ENCODE data around the gene UBE2L5. TPM values are rescaled to one million over a fixed set of nuclear protein-coding genes. Genes with fewer than 3 reads are reported as not detected.

The UBE2L5 gene
- total RNA-seq, 1 donor from 2014 or later: not detected

- Histone ChIP-seq H3K4me3 (no peak overlapping the region), H3K9me3 (replicated peaks) (no peaks in the 10 kb centered on the region), H3K36me3 (no peaks in the 10 kb centered on the region), H3K4me1 (no peaks in the 10 kb centered on the region), H3K27ac (replicated peaks) (no peak overlapping the region), H3K27me3 (ENCODE audit: low read depth) (no peaks in the 10 kb centered on the region)
- TF ChIP-seq, protein P1, sequence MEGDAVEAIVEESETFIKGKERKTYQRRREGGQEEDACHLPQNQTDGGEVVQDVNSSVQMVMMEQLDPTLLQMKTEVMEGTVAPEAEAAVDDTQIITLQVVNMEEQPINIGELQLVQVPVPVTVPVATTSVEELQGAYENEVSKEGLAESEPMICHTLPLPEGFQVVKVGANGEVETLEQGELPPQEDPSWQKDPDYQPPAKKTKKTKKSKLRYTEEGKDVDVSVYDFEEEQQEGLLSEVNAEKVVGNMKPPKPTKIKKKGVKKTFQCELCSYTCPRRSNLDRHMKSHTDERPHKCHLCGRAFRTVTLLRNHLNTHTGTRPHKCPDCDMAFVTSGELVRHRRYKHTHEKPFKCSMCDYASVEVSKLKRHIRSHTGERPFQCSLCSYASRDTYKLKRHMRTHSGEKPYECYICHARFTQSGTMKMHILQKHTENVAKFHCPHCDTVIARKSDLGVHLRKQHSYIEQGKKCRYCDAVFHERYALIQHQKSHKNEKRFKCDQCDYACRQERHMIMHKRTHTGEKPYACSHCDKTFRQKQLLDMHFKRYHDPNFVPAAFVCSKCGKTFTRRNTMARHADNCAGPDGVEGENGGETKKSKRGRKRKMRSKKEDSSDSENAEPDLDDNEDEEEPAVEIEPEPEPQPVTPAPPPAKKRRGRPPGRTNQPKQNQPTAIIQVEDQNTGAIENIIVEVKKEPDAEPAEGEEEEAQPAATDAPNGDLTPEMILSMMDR (IDR thresholded peaks at IDR 0.05; ENCODE audit: borderline replicate concordance): no peak
- no peak for DNase-seq
- intact Hi-C loops (cut with micrococcal nuclease): no loop called here
These were observed 44.1 kb upstream of the UBE2L5 start for GRCh38 chr13:30378191-30378590.

DNA sequence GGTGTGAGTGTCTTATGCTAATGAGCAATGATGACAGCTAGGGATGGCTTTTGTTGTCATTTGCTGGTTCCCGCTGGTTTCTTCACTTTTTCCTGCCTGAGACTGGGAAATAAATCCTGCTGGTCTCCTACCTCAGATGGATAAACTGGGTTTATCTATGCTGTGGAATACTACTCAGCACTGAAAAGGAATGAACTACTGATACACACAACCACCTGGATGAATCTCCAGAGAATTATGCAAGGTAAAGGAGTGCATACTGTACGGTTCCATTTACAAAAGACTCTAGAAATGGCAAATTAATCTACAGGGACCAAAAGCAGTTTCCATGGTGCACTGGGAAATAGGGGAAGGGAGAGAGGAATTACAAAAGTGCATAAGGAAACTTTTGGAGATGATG is 41.2 kb upstream of the UBE2L5 start:
- no peaks in the 10 kb centered on the region for H3K27me3 ChIP-seq (ENCODE audit: low read depth)
- H3K4me3 ChIP-seq: no peak overlapping the region
- intact Hi-C loops (cut with micrococcal nuclease): no loop called here
- TF ChIP-seq, protein P1 (IDR thresholded peaks at IDR 0.05; ENCODE audit: borderline replicate concordance): no peak
- no peaks in the 10 kb centered on the region for H3K4me1 ChIP-seq
- H3K9me3 ChIP-seq (replicated peaks): no peaks in the 10 kb centered on the region
- no peaks in the 10 kb centered on the region for H3K36me3 ChIP-seq
- no peak for DNase-seq
- no peak overlapping the region for H3K27ac ChIP-seq (replicated peaks)

GRCh38 chr13:30382836-30383525 is 39.3 kb upstream of the UBE2L5 start:
- Histone ChIP-seq H3K4me3 (no peak overlapping the region), H3K27ac (replicated peaks) (no peak overlapping the region), H3K36me3 (no peaks in the 10 kb centered on the region), H3K9me3 (replicated peaks) (no peaks in the 10 kb centered on the region), H3K4me1 (no peaks in the 10 kb centered on the region), H3K27me3 (ENCODE audit: low read depth) (no peaks in the 10 kb centered on the region)
- no peak for DNase-seq
- intact Hi-C loops (cut with micrococcal nuclease): no loop called here
- TF ChIP-seq, protein P1 (IDR thresholded peaks at IDR 0.05; ENCODE audit: borderline replicate concordance): no peak

DNA sequence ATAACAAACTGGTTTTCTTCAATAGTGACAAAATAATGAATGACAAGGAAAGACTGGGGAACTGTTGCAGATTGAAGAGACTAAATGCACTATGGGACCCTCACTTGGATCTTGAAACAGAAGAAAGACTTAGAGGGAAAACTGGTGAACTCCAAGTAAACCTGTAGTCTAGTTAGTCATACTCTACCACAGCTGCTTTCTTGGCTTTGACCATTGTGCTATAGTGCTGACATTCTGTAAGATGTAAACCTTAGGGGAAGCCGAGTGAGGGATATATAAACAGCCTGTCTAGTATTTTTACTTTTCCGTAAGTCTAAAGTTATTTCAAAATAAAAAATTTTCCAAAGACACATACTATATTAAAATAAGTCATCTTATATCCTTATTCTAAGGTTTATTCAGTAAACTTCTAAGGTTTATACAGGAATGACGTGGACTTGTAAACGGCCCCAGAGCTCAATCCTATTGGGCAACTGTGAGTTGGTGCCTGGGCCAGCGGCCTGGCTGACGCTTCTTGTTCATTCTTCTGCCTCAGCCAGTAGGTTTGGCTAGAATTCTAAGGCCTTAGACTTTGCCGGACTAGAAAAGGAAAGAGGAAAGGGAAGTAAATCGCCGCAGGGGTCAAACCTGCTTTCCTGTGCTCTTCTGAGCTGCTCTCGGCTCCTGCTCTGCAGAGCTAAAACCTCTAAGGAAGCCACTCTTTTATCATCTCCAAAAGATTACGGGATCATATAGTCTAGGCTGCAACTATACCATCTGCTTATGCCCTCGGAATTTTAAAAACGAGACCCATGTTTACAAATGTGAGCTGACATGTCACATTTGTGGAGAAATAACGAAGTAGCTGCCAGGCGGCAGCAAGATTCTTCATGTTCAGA is 33.6 kb upstream of the UBE2L5 start:
- Histone ChIP-seq H3K4me1 (no peaks in the 10 kb centered on the region), H3K27me3 (ENCODE audit: low read depth) (no peaks in the 10 kb centered on the region), H3K36me3 (no peaks in the 10 kb centered on the region), H3K4me3 (no peak overlapping the region), H3K9me3 (replicated peaks) (no peaks in the 10 kb centered on the region), H3K27ac (replicated peaks) (no peak overlapping the region)
- no peak for DNase-seq
- intact Hi-C loops (cut with micrococcal nuclease): no loop called here
- TF ChIP-seq, protein P1 (IDR thresholded peaks at IDR 0.05; ENCODE audit: borderline replicate concordance): no peak

GRCh38 chr13:30391956-30392680 is 30.2 kb upstream of the UBE2L5 start:
- TF ChIP-seq, protein P1 (IDR thresholded peaks at IDR 0.05; ENCODE audit: borderline replicate concordance): no peak

More at GRCh38 chr13:30391956-30392680, 30.2 kb upstream of the UBE2L5 start:
- Histone ChIP-seq H3K36me3 (no peaks in the 10 kb centered on the region), H3K4me1 (peaks cover 18% of the 10 kb centered on the region), H3K27me3 (ENCODE audit: low read depth) (no peaks in the 10 kb centered on the region), H3K9me3 (replicated peaks) (no peaks in the 10 kb centered on the region), H3K4me3 (no peak overlapping the region), H3K27ac (replicated peaks) (no peak overlapping the region)
- no peak for DNase-seq
- intact Hi-C loops (cut with micrococcal nuclease): no loop called here

All from left ventricle myocardium inferior (tissue), 1 donor.